IMR-90 (cell line): ENCODE measurements around the gene ATG12.

Experiments used
- CHD1 ChIP-seq: IDR thresholded peaks from 2 replicates; pipeline ENCODE4 v1.6.1; 2012; ENCODE audit warnings: low read depth, low read length, improper control_type of control experiment
- CTCF ChIP-seq: conservative IDR thresholded peaks from 2 replicates; pipeline ENCODE4 v1.5.1; 2012; ENCODE audit warnings: mild to moderate bottlenecking, low read depth, low read length, improper control_type of control experiment
- ELK1 ChIP-seq: fragments of 150-350 bp; IDR thresholded peaks from 2 replicates; pipeline ENCODE4 v1.6.1; 2016; ENCODE audit warnings: low read depth, mild to moderate bottlenecking, low read length, moderate library complexity, borderline replicate concordance
- FOS ChIP-seq: fragments of 150-350 bp; IDR thresholded peaks from 2 replicates; pipeline ENCODE4 v1.6.1; 2016; ENCODE audit warnings: low read depth, low read length
- RCOR1 ChIP-seq: IDR thresholded peaks from 2 replicates; pipeline ENCODE4 v1.6.1; 2012; ENCODE audit warnings: mild to moderate bottlenecking, low read length, improper control_type of control experiment; ENCODE audit not compliant: insufficient replicate concordance
- SMC3 ChIP-seq: fragments of 150-350 bp; IDR thresholded peaks from 2 replicates; pipeline ENCODE4 v1.6.1; 2016; ENCODE audit warnings: low read depth, mild to moderate bottlenecking, antibody characterized with exemption, low read length, moderate library complexity
- USF2 ChIP-seq: fragments of 150-350 bp; IDR thresholded peaks from 2 replicates; pipeline ENCODE4 v1.6.1; 2017; ENCODE audit warnings: mild to moderate bottlenecking, antibody characterized with exemption, low read length, low read depth

- TF ChIP-seq CTCF (no peak), USF2 (no peak), SMC3 (no peak), CHD1 (no peak), ELK1 (no peak), RCOR1 (no peak), FOS (no peak)
These were observed 45.7 kb downstream of the ATG12 start for GRCh38 chr5:115795700-115796099.
